ENCODE data around the gene PAOX.
"Not testable (repeated sequence)": the region's sequence is repeated elsewhere in the genome, so short reads cannot be mapped to it uniquely, and the experiment has no call there.

The PAOX gene

DNA sequence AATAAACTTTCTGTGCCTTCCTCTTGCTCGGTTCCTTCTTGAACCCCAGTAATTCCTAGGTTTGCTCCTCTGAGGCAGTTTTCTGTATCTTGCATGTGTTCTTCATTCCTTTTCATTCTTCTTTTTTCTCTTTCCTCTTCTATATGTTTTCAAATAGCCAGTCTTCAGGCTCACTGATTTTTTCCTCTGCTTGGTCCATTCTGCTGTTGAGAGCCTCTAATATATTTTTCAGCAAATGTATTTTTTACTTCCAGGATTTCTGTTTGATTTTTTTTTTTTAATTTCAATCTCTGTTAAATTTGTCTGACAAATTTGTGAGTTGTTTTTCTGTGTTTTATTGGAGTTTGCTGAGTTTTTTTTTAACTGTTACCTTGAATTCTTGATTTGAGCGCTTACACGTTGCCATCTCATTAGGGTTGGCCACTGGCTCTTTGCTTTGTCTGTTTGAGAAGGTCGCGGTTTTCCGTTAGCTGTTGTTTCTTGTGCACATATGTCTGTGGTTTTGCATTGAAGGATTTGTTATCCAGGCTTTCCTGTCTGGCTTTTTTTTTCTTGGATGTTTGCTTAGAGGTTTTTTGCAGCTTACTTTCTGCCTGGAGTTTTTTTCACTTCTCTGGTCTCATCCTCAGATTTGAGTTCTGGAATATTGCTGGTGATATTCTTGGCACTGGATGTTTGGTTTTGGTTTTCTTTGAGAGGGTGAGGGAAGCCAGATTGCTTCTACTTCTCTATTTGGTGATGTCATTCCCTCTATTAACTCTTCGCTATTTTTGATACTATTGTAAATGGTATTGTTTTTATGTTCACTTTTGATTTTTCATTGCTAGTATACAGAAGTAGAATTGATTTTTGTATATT lies 32.7 kb downstream of the PAOX start:
- DNase-seq (ENCODE audit: low spot score) = no peak

DNA sequence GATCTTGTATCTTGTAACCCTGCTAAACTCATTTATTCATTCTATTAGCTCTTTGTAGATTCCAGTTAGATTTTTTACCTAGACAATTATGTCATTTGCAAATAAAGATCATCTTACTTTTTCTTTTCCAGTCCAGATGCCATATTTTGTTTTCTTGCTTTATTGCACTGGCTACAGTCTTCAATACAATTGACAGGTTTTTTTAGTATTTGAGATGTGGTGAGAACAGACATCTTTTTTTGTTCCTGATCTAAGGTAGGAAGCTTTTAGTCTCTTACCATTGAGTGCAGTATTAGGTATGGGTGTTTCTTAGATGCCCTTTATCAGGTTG lies 33.3 kb downstream of the PAOX start:
- DNase-seq (ENCODE audit: low spot score) = no peak

DNA sequence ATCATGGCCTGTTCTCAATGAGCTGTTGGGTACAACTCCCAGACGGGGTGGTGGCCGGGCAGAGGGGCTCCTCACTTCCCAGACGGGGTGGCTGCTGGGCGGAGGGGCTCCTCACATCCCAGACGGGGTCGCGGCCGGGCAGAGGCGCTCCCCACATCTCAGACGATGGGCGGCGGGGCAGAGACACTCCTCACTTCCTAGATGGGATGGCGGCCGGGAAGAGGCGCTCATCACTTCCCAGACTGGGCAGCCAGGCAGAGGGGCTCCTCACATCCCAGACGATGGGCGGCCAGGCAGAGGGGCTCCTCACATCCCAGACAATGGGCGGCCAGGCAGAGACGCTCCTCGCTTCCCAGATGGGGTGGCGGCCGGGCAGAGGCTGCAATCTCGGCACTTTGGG lies 35.3 kb downstream of the PAOX start:
- DNase-seq (ENCODE audit: low spot score) = not testable (repeated sequence)

DNA sequence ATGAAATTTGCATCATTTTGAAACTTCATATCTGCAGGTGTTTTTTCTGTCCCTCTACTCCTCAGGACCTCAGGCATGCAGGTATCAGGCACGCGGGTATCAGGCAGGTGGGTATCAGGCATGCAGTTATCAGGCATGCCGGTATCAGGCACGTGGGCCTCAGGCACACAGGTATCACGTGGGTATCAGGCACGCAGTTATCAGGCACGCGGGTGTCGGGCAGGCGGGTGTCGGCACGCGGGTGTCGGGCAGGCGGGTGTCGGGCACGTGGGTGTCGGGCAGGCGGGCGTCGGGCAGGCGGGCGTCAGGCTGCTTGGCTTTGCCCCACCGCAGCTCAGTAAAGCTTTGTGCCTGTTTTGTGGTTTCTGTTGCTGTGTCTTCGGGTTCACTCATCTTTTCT lies 36.7 kb downstream of the PAOX start:
- no peak for DNase-seq (ENCODE audit: low spot score)

DNA sequence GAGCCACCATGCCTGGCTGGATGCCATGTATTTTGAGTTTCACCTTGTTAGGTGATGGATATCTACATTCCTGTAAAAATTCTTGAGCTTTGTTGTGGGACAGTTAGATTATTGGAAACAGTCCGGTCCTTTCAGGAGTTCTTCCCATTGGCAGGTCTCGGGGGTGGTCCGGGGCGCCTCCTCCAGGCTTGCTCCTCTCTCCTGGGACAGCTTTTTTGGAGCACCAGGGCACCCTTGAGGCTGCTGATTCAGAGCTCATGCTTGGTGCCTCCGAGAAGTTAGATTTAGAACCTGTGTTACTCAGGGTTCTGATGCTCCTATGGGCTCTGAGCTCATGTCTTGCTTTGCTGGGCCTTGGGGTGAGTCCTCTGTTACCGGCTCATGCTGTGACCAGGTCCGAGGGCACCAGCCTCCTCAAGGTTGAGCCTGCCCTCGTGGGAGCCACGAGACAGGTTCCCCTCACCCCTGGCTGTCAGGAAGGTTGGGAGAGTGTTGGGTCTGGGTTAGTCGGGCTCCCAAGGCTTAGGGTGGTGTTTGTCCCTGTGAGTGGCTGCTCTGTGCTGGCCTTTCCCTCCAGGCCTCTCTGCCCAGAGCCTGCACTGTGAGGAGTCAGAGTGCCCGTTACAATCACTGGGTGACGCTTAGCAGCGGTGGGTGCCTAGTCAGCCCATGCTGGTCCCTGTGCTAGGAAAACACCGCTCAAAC lies 39.4 kb downstream of the PAOX start:
- no peak for DNase-seq (ENCODE audit: low spot score)

DNA sequence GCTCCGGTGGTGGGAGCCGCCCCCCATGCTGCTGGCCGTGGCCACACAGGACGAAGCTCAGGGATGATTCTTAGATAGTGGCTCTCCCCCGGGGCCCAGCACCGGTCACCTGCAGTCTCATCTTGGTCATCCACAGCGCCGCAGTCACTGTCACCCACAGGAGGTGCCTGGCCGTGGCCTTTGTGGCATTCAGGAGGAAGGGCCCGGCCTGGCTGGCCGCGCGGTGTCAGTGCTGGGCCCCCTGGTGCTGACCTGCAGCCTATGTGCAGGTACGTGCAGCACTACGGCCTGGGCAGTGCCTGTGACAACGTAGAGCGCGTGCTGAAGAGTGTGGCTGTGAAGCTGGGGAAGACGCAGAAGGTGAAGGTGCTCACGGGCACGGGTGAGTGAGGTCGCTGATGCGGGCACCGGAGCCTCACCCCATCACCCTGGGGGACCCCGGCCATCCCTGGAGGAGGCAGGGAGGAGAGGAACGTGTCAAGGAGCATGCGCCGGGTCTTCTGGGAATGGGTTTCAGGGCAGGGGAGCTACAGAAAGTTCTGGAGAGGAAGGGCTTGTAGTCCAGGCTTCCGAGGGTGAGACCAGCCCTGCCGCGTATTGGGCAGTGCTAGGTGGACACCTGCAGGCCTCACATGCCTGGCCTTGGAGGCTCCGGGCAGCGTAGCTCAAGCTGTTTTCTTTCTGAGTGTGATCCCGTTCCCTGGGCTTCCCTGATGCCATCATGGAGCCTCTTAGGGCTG lies 40.3 kb downstream of the PAOX start:
- no peak for DNase-seq (ENCODE audit: low spot score)

DNA sequence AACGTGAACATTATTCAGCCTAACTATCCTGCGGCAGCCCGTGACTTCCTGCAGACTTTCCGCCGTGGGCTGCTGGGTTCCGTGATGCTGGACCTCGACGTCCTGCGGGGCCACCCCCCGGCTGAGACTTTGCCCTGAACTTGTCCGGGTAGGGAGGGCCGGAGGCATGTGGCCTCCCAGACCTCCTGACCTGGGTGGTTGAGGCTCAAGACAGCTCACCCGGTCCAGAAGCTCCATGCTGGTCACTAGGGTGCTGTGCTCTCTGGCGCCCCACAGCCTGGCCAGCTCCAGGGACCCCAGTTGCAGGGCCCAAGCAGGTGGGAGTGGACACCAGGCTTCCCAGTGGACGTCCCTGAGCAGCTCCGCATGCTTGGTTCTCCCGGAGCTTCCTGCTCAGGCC lies 41.0 kb downstream of the PAOX start:
- DNase-seq (ENCODE audit: low spot score) = no peak

DNA sequence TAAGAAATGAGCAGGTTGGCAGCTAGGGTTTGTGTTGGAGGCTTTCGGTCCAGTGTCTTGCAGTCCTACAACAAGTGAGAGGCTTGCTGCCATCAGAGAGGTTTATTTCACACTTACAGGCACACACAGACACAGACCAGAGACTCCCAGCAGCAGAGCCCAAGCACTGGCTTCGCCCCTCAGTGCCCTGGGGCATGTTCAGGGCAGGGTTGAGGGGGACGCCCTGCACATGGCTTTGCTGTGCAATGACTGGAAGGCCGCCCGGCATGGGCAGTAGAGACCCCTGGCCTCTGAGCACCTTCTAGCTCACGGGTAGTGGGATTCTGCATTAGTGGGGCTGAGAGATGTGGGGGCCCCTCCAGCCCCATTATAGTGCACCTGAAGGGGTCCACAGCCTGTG lies 41.5 kb downstream of the PAOX start:
- no peak for DNase-seq (ENCODE audit: low spot score)

DNA sequence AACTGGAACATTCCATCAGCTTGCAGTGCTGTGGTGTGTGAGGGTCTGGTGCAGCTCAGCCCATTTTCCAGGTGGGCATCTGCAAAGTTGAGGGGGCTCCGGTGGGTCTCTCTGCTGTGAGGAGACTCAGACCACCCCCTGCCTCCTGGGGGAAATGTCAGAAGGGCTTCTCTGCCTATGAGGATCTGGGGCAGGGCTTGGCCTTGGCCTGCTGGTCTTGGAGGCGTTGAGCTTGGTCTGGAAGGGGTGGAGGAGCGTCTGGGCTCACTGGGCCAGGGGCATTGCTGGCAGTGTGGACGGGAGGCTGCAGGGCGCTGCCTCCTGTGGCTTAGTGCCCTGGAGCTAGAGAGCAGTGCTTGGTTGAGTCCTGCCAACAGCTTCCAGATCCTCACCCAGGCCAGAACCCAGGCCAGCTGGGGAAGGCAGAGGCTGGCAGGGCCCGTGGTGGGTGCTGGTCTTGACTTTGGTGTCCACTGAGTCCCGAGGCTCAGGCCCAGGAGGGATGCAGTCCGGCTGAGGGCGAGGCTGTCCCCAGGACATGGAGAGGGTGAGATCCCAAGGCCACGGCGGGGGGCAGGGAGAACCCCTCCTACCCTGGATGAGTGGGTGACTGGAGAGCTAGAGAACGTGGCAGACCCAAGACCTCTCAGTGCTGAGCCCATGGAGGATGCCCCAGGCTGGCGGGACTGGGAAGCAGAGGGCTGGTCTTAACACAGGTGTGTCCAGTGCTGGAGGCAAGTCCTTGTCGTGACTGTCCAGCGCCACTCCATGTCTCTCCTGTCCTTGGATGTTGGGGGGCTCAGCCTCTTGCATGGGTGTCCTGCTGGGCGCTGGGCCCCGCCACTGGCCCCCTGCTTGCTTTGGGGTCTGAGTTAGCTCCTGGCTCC lies 42.5 kb downstream of the PAOX start:
- no peak for DNase-seq (ENCODE audit: low spot score)

DNA sequence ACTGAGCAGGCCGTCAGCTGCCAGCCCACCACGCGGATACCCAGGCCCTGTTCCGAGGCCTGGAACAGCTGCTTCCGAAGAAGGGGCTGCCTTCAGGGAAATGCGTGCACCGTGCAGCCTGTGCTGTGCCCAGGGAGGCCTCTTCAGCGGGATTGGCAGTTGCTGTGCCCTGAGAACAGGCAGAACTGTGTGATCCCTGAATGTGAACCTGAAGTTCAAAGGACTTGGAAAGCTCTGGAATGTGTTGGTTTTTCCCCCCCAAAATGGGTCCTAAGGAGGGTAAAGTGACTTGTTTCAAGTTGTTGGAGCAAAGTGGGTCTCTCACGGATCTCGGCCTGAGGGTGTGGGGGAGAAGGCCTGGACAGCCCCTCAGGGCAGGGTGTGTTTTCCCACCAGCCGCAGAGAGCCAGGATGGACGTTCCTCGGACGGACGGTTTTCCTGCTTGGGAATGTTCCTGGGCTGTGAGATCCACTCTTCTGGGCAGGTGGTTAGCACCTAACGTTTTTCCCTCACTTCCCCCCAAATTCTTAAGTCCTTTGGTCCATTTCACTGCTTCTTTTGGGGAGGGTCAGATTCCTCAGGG lies 43.3 kb downstream of the PAOX start:
- DNase-seq (ENCODE audit: low spot score) = no peak

DNA sequence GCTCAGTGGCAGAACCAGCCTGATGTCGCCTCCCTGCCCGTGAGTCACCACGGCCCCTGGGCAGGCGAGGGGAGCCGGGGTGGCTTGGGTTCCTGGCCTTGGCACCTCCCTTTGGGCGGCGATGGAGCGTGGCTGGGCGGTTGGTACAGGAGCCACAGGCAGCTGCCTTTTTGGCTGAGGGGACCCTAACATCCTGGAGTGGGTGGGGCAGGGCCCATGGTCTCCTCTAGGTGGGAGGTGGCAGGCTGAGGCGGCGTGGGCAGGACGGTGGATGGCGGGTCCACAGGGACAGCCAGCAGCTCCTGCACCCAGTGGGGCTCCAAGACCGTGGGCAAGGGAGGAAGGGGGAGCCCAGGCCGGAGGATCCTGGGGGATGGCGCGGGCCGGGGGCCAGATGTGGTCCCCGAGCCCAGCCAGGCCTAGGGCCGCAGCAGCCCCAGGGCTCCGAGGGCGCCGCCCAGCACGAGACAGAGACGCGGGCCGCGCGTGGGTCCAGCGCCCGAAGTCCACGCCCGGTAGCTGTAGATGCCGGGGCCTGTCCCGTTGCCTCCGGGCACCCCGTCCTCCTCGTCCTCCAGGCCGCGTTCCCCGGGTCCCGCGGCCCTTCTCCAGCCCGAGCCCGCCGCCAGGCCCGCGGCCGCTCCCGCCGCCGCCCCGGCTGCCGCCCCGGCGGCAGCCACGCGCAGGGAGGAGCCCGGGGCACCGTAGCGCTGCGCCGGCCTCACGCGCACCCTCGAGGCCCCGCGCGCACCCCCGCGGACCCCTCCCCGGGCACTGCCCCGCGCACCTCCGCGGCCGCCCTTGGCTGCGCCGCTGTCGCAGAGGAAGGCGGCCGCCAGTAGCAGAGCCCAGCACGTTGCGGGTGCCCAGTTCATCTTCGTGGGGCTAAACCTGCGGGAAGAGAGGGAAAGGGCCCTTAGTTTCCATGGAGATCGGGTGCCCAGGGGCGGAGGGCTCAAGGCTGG lies 44.0 kb downstream of the PAOX start:
- no peak for DNase-seq (ENCODE audit: low spot score)

DNA sequence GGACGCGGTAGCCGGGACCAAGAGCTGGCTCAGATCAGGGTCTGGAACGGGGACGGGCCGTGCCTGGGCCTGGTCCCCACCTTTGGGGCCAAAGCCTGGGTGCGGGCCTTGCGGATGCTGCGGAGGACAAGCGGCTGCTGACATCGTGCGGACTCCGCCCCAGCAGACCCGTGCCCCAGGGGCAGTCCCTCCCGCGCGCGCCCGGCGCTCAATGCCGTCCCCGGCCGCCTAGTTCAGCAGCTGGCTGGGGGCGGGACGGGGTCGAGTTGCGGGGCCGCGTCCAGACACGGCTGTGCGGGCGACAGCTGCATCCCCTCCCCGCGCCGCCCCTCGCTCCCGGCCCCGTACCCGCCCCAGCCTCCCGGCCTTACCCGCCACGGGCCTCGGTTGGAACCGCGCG lies 45.0 kb downstream of the PAOX start:
- DNase-seq (ENCODE audit: low spot score) = not testable (repeated sequence)

DNA sequence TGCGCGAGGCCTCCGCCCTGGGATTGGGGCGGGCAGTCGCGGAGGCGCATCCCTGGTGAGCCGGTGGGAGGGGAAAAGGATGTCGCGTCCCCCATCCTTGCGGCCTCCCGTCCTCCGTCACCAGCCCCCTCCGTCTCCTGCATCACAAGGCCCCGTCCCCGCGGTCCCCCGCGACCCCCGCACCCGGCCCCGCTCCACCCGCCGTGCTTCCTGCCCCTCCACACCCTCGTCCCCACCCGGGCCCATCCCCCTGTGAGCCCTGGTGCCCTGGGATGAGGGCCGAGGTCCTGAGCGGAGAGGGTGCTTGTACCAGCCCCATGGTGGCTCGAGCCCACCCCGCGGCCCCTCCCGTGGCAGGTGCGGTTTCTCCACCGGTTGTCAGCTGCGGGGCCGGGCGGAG lies 45.5 kb downstream of the PAOX start, which contains the start of gene SPRN:
Gene SPRN, minus strand, starts transcription at position 25 of the 400 bp plus-strand sequence. CDS start 944 bp downstream, outside the sequence.
- not testable (repeated sequence) for DNase-seq (ENCODE audit: low spot score)

DNA sequence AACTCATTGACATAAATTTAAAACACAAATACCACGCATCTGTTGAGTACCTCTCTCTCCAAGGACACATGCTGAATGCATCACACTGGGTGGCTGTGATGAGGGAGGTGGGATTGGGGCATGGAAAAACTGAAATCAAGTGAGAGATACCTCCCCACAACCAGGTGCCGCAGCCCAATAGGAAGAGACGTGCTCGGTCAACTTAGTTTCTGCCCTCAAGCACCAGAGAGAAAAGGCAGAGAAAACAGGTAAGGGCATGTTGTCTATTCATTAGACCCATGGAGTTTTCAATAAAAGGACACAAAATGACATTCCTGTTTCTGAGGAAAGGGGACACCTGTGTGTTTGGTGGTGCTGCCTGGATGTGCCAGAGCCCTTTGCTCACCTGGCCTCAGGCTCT lies 50.5 kb downstream of the PAOX start:
- DNase-seq (ENCODE audit: low spot score) = not testable (repeated sequence)

DNA sequence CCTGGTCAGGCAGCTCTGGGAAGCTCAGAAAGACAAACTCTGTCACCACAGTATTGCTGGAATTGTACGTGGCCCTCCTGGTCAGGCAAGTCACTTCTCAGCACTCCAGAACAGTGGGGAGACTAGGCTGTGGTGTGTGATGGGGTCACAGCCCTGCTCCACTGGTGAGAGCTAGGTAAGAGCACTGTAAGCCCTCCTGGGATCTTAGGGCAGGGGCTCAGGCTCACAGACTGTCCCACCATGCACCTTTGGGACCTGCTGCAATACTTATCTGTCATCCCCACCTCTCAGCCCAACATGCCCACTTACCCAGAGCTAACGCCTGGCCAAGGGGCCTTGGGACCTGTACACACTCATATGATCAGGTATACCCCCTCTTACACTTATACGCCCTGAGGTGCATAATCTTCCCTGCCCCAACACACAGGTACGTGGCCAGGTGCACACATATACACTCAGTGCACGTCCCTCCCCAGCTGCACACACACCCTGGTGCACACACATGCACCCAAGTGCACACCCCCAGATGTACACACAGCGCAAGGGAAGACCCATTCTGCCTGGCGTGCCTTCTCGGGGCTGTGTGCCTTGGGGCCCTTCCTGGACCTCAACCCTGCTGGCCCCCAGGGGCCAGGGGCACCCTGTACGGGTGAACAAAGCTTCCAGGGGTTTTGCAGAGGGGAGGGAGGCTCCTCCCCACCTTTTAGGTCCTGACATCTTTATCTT lies 53.0 kb downstream of the PAOX start:
- DNase-seq (ENCODE audit: low spot score) = not testable (repeated sequence)

DNA sequence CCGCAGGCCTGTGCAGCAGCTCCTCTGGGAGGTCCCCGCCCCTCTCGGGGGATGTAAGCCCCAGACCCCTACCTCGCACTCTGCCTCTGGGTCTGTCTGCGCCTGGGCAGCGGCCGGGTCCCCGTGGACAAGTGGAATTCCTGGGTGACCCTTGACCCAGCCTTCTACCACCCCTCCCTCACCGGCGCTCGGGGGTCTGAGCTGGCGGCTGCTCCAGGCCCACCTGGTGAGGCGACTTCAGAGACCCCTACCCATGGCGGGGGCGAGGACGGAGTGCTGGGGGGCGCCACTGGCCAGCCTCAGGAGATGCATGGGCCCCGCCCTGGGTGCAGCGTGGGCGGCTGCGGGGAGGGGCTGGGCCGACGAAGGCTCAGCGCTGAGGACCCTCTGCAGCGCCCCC lies 53.7 kb downstream of the PAOX start:
- DNase-seq (ENCODE audit: low spot score) = not testable (repeated sequence)

DNA sequence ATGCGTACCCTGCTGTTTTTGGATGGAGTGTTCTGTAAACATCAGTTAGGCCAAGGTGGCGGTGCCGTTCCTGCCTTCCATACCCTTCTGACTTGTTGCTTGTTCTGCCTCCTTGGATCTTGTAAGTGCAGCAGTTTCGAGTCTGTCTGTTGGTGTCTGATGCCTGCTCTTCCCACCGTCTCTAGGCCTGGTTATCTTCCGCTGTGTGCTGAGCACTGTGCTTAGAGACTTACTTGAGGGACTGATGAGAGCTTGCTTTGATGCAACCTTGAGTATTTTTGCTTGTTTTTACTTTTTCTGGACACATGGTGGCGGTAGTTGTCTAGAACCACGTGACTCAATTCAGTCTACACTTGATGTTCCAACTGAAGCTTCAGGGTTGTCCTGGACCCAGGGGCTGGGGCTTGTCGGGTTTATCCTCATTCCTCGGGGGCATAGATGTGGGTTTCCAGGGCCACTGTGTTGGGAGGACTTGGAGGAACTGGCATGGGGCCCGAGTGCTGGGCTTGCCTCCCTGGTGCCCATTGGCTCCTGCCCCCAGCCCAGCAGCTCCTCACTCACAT lies 59.7 kb downstream of the PAOX start:
- DNase-seq (ENCODE audit: low spot score) = peak; percentile 60

DNA sequence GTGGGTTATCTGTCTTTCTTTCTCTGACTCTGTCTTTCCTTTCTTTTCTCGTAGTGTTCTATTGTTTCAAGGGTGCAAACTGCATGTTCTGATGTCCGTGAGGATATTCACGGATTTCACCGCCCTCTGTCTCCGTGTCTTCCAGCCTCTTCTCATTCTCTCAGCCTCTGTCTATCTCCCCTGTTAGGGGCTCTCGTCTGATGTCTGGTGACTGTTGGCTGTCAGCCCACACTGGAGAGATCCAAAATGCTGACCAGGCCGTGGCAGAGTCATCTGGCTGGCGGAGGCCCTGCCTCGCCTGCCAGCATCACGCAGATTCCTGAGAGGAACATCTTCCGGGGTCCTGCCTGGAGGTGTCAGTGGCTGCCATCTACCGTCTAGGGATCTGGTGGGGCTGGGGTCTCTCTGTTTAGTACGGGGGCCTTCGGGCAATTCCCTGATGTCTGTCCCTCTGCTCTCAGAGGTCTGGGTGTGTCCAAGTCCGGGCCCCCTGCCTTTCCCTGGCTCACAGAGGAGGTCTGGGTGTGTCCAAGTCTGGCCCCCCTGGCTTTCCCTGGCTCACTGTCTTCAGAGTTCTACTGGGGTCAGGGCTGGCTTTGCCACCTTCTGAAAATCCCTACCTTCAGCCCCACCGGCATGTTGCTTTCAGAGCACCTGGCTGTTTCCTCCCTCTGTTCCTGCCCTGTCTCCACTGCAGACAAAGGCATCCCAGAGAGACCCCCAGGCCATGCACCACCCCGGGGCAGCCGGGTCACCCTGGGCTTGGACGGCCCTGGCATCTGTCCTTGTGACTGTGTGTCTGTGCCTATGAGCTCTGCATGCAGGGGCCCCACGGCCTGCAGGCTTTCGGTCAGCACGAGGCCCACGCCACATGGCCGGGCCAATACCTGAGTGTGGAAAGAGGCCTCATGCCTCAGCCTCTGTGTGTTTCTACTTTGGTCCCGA lies 60.7 kb downstream of the PAOX start:
- DNase-seq (ENCODE audit: low spot score) = no peak
